HL-60 (cell line): ENCODE measurements around the gene OMA1.

Source experiments
- CTCF ChIP-seq: IDR thresholded peaks from one replicate; pipeline ENCODE4 v1.5.1; 2011; ENCODE audit warnings: low read length, control low read depth, inconsistent platforms; ENCODE audit not compliant: insufficient read depth
- GABPA ChIP-seq: IDR thresholded peaks from 2 replicates; pipeline ENCODE4 v1.6.1; 2012; ENCODE audit warnings: low read depth
- POLR2AphosphoS5 ChIP-seq: IDR thresholded peaks from 2 replicates; pipeline ENCODE4 v1.6.1; 2012; ENCODE audit warnings: low read depth
- REST ChIP-seq: IDR thresholded peaks from 2 replicates; pipeline ENCODE4 v1.6.1; 2012; ENCODE audit warnings: low read depth; ENCODE audit not compliant: insufficient replicate concordance
- SPI1 ChIP-seq: IDR thresholded peaks from 2 replicates; pipeline ENCODE4 v1.6.1; 2012; ENCODE audit warnings: low read depth, mild to moderate bottlenecking, borderline replicate concordance

- TF ChIP-seq CTCF (no peak), POLR2AphosphoS5 (no peak), GABPA (no peak), REST (no peak), SPI1 (no peak)
Observed at GRCh38 chr1:58432851-58433668, 113.5 kb downstream of the OMA1 start.
